ENCODE data around the gene CUL9.
"Not testable (repeated sequence)": the region's sequence is repeated elsewhere in the genome, so short reads cannot be mapped to it uniquely, and the experiment has no call there.

The CUL9 gene

GRCh38 chr6:43181942-43182860, at the start of gene CUL9:
Gene CUL9, plus strand, starts transcription at chr6:43182196. Its CDS starts 2,115 bp downstream, at chr6:43184311.
- DNase-seq, result peak; percentile 87

- DNase-seq, result no peak
Observed at GRCh38 chr6:43138267-43138666, 43.7 kb upstream of the CUL9 start.

GRCh38 chr6:43139973-43140372, 42.0 kb upstream of the CUL9 start:
- DNase-seq, result not testable (repeated sequence)

- DNase-seq, result no peak
Observed at GRCh38 chr6:43141644-43142043, 40.4 kb upstream of the CUL9 start.

GRCh38 chr6:43142101-43142500, 39.9 kb upstream of the CUL9 start:
- DNase-seq, result no peak

- peak; percentile 75 for DNase-seq
Observed at GRCh38 chr6:43143235-43144128, 38.5 kb upstream of the CUL9 start.

GRCh38 chr6:43144879-43145278, 37.1 kb upstream of the CUL9 start:
- DNase-seq, result no peak

- DNase-seq, result no peak
Observed at GRCh38 chr6:43146261-43146660, 35.7 kb upstream of the CUL9 start.

- no peak for DNase-seq
Observed at GRCh38 chr6:43146709-43147688, 35.0 kb upstream of the CUL9 start.

- no peak for DNase-seq
Observed at GRCh38 chr6:43147691-43148477, 34.1 kb upstream of the CUL9 start.

- DNase-seq, result no peak
Observed at GRCh38 chr6:43149265-43149664, 32.7 kb upstream of the CUL9 start.

- DNase-seq, result no peak
Observed at GRCh38 chr6:43150051-43150751, 31.8 kb upstream of the CUL9 start.

- DNase-seq, result no peak
Observed at GRCh38 chr6:43159599-43159998, 22.4 kb upstream of the CUL9 start.

- no peak for DNase-seq
Observed at GRCh38 chr6:43163899-43164298, 18.1 kb upstream of the CUL9 start.

- DNase-seq, result no peak
Observed at GRCh38 chr6:43170417-43170930, 11.5 kb upstream of the CUL9 start.

GRCh38 chr6:43170931-43171706, 10.9 kb upstream of the CUL9 start, which contains the start of gene SRF:
Gene SRF, plus strand, starts transcription at chr6:43171269. Its CDS starts 388 bp downstream, at chr6:43171657.
- peak; percentile 99 for DNase-seq

- DNase-seq, result no peak
Observed at GRCh38 chr6:43171707-43172103, 10.3 kb upstream of the CUL9 start.

- peak; percentile 54 for DNase-seq
Observed at GRCh38 chr6:43172104-43173007, 9.6 kb upstream of the CUL9 start.
